Neuron (in vitro differentiated cells): ENCODE results near the gene RAD50.
"Not testable (repeated sequence)": the region's sequence is repeated elsewhere in the genome, so short reads cannot be mapped to it uniquely, and the experiment has no call there.

Experiments
- H2AFZ ChIP-seq: one replicate; pipeline ENCODE4 v1.6.1; 2013; ENCODE audit warnings: low read depth, mild to moderate bottlenecking, inconsistent platforms, low read length, moderate library complexity
- H3K27me3 ChIP-seq: one replicate; pipeline ENCODE4 v1.6.1; 2013; ENCODE audit warnings: low read length; ENCODE audit not compliant: insufficient read depth
- H3K36me3 ChIP-seq: one replicate; pipeline ENCODE4 v1.6.1; 2013; ENCODE audit warnings: low read length; ENCODE audit not compliant: insufficient read depth
- H3K4me1 ChIP-seq: one replicate; pipeline ENCODE4 v1.6.1; 2013; ENCODE audit warnings: low read length; ENCODE audit not compliant: insufficient read depth
- H3K4me3 ChIP-seq: 2 replicates; pipeline ENCODE4 v1.5.1; 2013; ENCODE audit warnings: mild to moderate bottlenecking, low read length, moderate library complexity
- H3K9me3 ChIP-seq: one replicate; pipeline ENCODE4 v1.6.1; 2013; ENCODE audit warnings: low read length

The RAD50 gene

DNA sequence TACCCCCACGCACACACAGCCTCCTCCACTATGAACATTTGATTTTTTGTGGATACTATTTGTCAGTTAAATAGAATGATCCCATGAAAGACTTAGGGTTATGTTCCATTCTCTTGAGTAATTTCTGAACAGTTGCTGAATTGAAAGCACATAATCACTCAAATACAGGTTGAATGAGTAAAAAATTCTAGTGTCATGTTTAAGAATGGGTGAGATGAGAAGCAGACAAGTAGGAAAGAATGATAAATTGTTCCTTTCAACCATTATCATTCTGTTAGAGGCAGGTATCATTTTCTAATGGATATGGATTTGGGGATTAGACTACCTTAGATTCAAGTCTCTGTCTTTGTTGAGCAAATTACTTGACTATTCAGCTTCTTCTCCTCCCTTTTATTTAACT, 19.3 kb downstream of the RAD50 start:
- H3K27me3 ChIP-seq: no peaks in the 10 kb centered on the region
- H3K9me3 ChIP-seq: no peaks in the 10 kb centered on the region
- H3K36me3 ChIP-seq: peaks cover 5% of the 10 kb centered on the region
- no peaks in the 10 kb centered on the region for H3K4me1 ChIP-seq
- H2AFZ ChIP-seq: no peak overlapping the region
- no peak overlapping the region for H3K4me3 ChIP-seq

DNA sequence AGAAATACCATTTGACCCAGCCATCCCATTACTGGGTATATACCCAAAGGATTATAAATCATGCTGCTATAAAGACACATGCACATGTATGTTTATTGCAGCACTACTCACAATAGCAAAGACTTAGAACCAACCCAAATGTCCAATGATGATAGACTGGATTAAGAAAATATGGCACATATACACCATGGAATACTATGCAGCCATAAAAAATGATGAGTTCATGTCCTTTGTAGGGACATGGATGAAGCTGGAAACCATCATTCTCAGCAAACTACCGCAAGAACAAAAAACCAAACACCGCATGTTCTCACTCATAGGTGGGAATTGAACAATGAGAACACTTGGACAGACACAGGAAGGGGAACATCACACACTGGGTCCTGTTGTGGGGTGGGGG, 27.8 kb downstream of the RAD50 start:
- not testable (repeated sequence) for H3K36me3 ChIP-seq, H3K9me3 ChIP-seq, H3K4me1 ChIP-seq, H3K4me3 ChIP-seq, H3K27me3 ChIP-seq, H2AFZ ChIP-seq

DNA sequence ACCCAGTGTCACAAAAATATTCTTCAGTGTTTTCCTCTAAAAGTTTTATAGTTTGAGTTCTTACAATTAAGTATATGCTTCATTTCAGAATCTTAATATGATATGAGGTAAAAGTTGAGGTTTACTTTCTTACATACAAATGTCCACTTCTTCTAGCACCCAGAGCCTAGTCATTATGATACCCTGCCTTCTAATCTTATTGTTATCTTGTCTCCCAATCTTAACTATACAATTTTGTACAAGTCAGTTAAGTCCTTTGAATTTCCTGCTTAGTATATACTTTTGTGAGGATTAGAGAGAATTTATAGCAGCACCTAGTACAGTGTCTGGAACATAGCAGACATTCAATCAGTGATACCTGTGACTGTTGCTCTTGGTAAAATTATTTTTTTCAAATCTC, 29.3 kb downstream of the RAD50 start:
- Histone ChIP-seq H3K27me3 (no peaks in the 10 kb centered on the region), H2AFZ (no peak overlapping the region), H3K4me3 (no peak overlapping the region), H3K4me1 (no peaks in the 10 kb centered on the region), H3K36me3 (no peaks in the 10 kb centered on the region), H3K9me3 (no peaks in the 10 kb centered on the region)

DNA sequence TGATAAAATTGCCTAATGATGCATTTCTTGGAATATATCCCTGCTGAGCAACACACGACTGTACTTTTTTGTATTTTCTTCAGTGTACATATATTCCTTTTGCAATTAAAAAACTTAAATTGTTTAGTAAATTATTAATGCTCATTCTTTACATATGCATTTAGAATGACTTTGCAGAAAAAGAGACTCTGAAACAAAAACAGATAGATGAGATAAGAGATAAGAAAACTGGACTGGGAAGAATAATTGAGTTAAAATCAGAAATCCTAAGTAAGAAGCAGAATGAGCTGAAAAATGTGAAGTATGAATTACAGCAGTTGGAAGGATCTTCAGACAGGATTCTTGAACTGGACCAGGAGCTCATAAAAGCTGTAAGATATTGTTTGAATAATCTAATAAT, 32.7 kb downstream of the RAD50 start:
- Histone ChIP-seq H3K4me1 (no peaks in the 10 kb centered on the region), H3K4me3 (no peak overlapping the region), H3K9me3 (no peaks in the 10 kb centered on the region), H3K36me3 (no peaks in the 10 kb centered on the region), H3K27me3 (no peaks in the 10 kb centered on the region), H2AFZ (no peak overlapping the region)

DNA sequence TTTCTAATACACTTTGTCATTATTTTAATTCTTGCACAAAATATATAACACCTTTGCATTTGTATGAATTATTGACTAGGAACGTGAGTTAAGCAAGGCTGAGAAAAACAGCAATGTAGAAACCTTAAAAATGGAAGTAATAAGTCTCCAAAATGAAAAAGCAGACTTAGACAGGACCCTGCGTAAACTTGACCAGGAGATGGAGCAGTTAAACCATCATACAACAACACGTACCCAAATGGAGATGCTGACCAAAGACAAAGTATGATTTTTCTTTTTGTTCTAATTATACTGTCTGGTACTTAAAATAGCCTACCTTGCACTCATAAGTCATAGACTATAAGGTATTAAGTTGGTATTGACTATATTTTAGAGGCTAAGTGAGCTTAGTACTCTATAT, 34.4 kb downstream of the RAD50 start:
- no peak overlapping the region for H2AFZ ChIP-seq

DNA sequence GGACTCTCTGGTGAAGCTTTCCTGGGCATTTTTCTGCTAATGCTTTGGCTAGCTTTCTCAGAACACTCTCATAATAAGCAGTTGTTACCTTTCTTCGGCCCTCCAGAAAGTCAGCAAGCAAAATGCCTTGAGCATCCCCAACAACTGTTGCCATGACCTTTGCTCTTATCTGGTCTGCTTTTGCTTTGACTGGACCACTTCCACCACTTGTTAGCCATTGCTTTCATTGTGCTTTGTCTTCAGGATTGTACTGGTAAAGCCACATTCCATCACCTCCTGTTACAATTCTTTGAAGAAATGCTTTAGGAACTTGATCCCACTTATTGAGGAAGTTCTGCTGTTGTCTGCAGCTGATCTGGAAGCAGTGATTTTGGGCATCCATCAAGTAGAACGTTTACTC, 35.7 kb downstream of the RAD50 start:
- no peaks in the 10 kb centered on the region for H3K4me1 ChIP-seq
- peaks cover 6% of the 10 kb centered on the region for H3K36me3 ChIP-seq
- no peak overlapping the region for H3K4me3 ChIP-seq
- H3K27me3 ChIP-seq: no peaks in the 10 kb centered on the region
- no peak overlapping the region for H2AFZ ChIP-seq
- no peaks in the 10 kb centered on the region for H3K9me3 ChIP-seq

More for the DNA sequence above, 34.4 kb downstream of the RAD50 start:
- no peaks in the 10 kb centered on the region for H3K4me1 ChIP-seq
- H3K9me3 ChIP-seq: no peaks in the 10 kb centered on the region
- H3K36me3 ChIP-seq: peaks cover 3% of the 10 kb centered on the region
- no peak overlapping the region for H3K4me3 ChIP-seq
- no peaks in the 10 kb centered on the region for H3K27me3 ChIP-seq

DNA sequence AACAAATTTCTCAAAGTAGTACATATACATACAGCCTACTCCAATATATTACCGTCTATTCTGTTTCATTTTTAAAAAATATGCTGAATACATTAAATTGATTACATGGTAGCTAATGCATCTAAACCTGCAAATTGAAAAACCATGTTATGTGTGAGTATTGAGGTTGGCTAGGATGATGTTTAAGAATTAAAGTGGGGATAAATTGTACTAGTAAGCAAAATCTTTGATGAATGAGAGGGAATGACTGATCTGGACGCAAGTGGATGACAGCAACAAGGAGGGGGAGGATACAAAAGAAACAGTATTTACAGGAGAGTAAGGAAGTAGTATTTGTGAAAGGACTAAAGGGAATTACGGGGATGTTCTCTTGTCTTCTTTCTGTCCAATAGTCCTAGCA, 37.4 kb downstream of the RAD50 start:
- Histone ChIP-seq H3K4me3 (no peak overlapping the region), H3K4me1 (no peaks in the 10 kb centered on the region), H3K27me3 (no peaks in the 10 kb centered on the region), H3K9me3 (no peaks in the 10 kb centered on the region), H3K36me3 (peaks cover 6% of the 10 kb centered on the region), H2AFZ (no peak overlapping the region)

DNA sequence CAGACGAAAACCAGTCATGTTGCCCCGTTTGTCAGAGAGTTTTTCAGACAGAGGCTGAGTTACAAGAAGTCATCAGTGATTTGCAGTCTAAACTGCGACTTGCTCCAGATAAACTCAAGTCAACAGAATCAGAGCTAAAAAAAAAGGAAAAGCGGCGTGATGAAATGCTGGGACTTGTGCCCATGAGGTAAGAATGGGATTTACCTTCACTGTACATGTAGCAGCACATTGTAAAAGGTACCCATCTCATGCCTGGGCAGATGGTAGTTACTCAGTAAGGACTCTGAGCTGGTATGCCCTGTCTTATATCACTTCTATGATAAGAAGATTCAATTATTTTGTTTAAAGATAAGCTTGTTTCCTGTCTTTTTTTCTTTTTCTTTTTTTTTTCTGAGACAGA, 38.8 kb downstream of the RAD50 start:
- no peaks in the 10 kb centered on the region for H3K4me1 ChIP-seq
- H2AFZ ChIP-seq: no peak overlapping the region
- peaks cover 10% of the 10 kb centered on the region for H3K36me3 ChIP-seq
- H3K9me3 ChIP-seq: no peaks in the 10 kb centered on the region
- no peak overlapping the region for H3K4me3 ChIP-seq
- no peaks in the 10 kb centered on the region for H3K27me3 ChIP-seq

DNA sequence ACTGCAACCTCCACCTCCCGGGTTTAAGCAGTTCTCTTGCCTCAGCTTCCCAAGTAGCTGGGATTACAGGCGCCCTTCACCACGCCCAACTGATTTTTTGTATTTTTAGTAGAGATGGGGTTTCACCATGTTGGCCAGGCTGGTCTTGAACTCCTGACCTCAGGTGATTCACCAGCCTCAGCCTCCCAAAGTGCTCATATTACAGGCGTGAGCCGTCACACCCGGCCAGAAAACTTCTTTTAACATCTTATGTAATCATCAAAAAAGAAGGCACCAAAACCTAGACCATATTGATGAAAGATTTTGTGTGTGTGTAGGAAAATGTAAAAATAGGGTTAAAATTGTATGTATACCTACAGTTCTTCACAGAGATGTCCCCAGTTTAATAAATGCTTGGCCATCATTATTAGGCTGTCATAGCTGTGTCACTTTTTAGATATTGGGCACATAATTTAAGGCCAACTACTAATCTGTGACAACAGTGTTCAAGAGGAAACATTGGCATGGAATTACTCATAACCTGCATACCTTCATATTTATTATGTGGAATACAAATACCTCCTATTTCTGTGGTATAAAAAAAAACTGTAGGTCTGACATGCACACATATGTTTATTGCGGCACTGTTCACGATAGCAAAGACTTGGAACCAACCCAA, 44.4 kb downstream of the RAD50 start:
- Histone ChIP-seq H3K4me3 (no peak overlapping the region), H2AFZ (no peak overlapping the region), H3K27me3 (no peaks in the 10 kb centered on the region), H3K36me3 (peaks cover 7% of the 10 kb centered on the region), H3K9me3 (no peaks in the 10 kb centered on the region), H3K4me1 (no peaks in the 10 kb centered on the region)

DNA sequence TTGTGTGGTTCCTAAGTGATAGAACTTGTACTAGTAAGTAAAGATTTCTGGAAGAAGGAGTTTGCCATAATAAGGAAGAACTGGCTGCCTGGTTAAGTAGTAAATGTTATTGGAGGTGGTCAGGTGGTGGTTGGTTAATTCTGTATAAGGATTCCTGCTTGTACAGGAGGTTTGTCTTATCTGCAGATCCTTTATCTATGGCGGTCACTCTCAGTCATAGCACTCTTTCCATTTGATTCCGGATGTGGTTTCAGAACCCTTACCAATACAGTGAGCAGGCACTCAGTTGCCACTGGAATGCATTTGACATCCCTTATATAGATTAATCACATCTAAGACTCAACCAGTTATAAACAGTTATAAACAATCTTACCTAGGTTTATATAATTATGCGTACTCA, 50.3 kb downstream of the RAD50 start:
- Histone ChIP-seq H3K27me3 (no peaks in the 10 kb centered on the region), H3K4me1 (no peaks in the 10 kb centered on the region), H2AFZ (no peak overlapping the region), H3K4me3 (no peak overlapping the region), H3K9me3 (peaks cover 4% of the 10 kb centered on the region), H3K36me3 (peaks cover 10% of the 10 kb centered on the region)

DNA sequence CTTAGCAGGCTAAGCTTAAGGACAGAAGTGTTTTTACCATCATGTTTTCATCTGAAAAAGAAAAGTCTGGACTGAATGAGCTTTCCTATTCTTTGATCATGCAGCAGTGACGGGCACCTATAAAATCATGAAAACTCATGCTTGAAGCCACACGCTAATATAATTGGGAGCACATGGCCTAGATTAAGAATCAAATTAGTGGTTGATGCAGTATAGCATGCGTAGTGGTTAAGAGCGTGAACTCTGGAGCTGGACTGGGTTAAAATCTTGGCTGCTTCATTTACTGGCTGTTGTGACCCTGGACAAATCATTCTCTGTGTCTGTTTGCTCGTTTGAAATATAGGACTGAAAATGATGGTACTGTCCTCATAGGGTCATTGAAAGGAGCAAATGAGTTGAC, 51.3 kb downstream of the RAD50 start:
- H3K4me3 ChIP-seq: no peak overlapping the region
- no peak overlapping the region for H2AFZ ChIP-seq
- no peaks in the 10 kb centered on the region for H3K4me1 ChIP-seq
- H3K27me3 ChIP-seq: no peaks in the 10 kb centered on the region
- peaks cover 5% of the 10 kb centered on the region for H3K9me3 ChIP-seq
- peaks cover 10% of the 10 kb centered on the region for H3K36me3 ChIP-seq

DNA sequence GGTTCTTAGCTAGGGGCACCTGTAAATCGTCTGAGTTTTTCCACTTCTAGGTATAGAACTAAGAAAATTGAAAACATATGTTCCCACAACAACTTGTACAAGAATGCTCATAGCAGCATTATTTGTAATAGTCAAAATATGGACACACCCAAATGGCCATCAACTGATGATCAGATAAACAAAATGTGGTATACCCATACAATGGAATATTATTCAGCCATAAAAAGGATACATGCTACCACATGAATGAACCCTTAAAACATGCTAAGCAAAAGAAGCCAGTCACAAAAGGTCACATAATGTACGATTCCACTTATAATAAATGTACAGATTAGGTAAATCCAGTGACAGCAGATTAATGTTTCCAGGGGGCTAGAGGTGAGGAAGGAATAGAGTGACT, 55.2 kb downstream of the RAD50 start:
- Histone ChIP-seq H3K36me3 (peaks cover 10% of the 10 kb centered on the region), H3K27me3 (no peaks in the 10 kb centered on the region), H2AFZ (no peak overlapping the region), H3K4me3 (no peak overlapping the region), H3K9me3 (peaks cover 5% of the 10 kb centered on the region), H3K4me1 (no peaks in the 10 kb centered on the region)

DNA sequence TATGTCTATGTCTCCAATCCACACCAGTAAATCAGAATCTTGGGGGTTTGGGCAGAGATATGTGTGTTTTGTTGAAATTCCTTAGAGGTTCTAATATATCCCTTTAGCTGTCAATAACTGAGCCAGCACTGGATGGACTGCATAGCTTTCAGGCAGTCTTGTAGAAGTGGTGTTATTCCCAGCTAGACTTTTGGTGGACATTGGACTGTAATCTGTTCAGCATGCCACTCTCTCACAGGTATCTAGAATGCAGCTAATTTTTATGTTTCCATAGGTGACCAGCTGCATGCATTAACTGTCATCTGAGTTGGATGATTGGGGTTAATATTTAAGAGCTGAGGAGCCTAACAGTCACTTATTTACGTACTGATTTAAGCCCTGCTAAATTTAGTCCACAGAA, 56.1 kb downstream of the RAD50 start:
- Histone ChIP-seq H3K4me1 (no peaks in the 10 kb centered on the region), H2AFZ (no peak overlapping the region), H3K36me3 (peaks cover 9% of the 10 kb centered on the region)

DNA sequence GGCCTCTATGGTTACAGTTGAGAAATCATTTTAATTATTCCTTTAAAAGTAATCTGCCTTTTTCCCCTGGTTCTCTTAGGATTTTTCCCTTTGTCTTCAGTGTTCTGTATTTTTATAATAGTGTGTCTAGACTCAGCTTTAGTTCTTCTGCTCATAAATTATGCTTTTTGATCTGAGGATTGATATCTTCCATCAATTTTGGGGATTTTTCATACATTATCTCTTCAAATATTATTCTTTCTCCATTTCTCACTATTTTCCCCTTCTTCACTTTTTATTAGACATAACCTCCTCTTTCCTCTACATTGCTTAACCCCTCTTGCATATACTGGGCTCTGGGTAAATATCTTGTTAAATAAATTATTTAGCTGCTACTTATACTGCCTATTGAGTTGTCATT, 64.9 kb downstream of the RAD50 start:
- no peak overlapping the region for H2AFZ ChIP-seq
- peaks cover 3% of the 10 kb centered on the region for H3K36me3 ChIP-seq
- no peak overlapping the region for H3K4me3 ChIP-seq
- H3K9me3 ChIP-seq: no peaks in the 10 kb centered on the region
- no peaks in the 10 kb centered on the region for H3K27me3 ChIP-seq
- H3K4me1 ChIP-seq: no peaks in the 10 kb centered on the region

More for the DNA sequence above, 56.1 kb downstream of the RAD50 start:
- H3K27me3 ChIP-seq: no peaks in the 10 kb centered on the region
- H3K9me3 ChIP-seq: peaks cover 5% of the 10 kb centered on the region
- H3K4me3 ChIP-seq: no peak overlapping the region
